Loucy (cell line): ENCODE measurements around the gene BCAR3.

Experiments used
- CTCF ChIP-seq: fragments of 200-600 bp; sonication (generic); conservative IDR thresholded peaks from 2 replicates; pipeline ENCODE4 v1.5.1; 2014; ENCODE audit warnings: mild to moderate bottlenecking, antibody characterized with exemption, low read length
- EZH2phosphoT487 ChIP-seq: fragments of 200-600 bp; IDR thresholded peaks from 2 replicates; pipeline ENCODE4 v1.6.1; 2018; ENCODE audit warnings: antibody characterized with exemption, mild to moderate bottlenecking, moderate library complexity, borderline replicate concordance

DNA sequence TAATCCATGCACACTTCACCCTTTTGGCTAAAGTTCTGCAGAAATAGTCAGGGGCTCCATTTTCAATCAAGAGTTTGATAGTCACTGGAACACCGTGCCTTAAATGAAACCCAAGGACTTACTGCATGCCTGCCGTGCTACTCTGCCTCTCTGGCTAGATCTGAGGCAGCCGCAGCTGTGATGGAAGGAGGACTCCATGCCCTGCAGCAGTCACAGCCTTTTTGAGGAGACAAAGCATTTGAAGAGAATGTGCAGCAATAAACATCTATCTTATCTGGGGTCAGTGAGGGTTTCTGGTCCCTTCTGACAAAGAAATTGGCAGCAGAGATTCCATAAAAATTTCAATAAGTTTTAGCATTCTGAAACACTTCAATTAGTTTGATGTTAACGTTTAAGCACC is 78.0 kb downstream of the BCAR3 start:
- TF ChIP-seq CTCF (no peak), EZH2phosphoT487 (no peak)
